GM15510 (cell line): ENCODE data around the gene NSMCE1.

Experiments used
- POLR2A ChIP-seq: IDR thresholded peaks from 3 replicates; pipeline ENCODE4 v1.6.1; 2011; ENCODE audit warnings: borderline replicate concordance; ENCODE audit not compliant: insufficient read length; ENCODE audit errors: extremely low read depth

The NSMCE1 gene

GRCh38 chr16:27268376-27269299 lies at the start of gene NSMCE1:
TSS of gene NSMCE1 (minus strand) at chr16:27268772. CDS start at chr16:27257570, 11,202 bp downstream.
- TF ChIP-seq POLR2A: peak; percentile 93

GRCh38 chr16:27317738-27318391 lies 49.3 kb upstream of the NSMCE1 start:
- TF ChIP-seq POLR2A: no peak

DNA sequence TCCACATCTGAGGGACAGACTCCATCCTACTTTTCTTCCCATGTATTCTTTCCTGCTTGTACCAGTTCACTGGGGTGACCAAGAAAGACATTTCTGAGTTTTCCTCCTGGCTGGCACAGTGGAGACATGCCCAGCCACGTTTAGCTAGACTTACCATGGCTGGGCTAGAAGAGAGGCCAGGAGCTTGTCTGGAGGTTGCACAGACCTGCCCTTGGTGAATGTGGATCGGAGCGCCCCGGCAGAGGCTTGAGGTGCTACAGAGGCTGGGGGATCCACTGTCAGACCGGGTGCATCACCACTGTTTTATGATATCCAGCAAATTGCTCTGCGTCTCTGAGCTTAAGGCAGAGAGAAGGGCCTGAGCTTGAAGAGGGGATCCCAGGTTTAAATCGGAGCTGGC lies 48.7 kb upstream of the NSMCE1 start:
- no peak for TF ChIP-seq POLR2A

DNA sequence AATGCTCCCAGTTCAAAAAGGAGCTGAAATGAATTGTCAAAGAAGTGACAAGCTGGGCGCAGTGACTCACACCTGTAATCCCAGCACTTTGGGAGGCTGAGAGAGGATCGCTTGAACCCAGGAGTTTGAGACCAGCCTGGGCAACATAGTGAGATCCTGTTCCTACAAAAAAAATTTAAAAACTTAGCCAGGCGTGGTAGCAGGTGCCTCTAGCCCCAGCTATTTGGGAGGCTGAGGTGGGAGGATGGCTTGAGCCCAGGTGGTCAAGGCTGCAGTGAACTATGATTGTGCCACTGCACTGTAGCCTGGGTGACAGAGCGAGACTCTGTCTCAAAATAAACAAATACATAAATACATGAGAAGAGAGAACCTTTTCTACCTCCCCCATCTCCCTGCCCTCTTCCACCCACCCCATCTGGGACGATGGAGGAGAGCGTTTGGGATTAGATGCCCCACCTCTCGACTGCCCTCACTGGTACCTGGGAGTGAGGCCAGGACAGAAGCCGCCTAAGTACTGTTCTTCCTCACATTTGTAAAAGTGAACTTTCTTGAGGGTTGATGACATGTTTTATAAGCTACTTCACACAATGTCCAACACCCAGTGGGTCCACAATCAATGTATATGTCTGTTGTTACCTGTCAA lies 47.6 kb upstream of the NSMCE1 start:
- no peak for TF ChIP-seq POLR2A

DNA sequence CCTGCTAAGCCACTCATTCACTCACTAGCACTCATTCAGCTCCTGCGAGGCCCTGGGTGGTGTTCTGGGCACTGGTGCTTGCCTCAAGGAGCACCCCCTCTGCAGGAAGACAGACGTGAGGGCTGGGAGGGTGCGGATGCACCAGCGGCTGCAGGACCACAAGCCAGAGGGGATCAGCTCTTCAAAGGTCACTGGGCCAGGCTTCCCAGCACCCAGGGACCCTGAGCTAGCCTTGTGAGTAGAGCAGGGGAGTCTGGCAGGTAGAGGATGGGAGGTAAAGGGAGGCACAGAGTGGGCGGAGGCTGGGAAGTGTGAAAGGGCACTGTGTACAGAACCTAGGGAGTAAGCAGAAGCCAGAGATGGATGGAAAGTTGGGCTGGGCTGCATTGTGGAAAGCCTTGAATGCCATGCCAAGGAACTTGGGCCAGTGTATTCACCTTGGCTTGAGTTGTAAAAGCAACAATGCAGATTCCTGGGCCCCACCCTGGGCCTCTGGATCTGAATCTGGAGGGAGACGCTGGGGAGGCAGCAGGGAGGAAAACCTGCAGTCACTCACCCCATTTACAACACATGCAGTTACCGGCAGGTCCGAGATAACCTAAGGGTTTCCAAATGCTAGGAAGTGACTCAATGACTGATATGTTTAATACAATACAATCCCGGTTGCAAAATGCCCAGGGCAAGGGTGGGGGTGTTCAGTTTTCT lies 46.9 kb upstream of the NSMCE1 start:
- no peak for TF ChIP-seq POLR2A

DNA sequence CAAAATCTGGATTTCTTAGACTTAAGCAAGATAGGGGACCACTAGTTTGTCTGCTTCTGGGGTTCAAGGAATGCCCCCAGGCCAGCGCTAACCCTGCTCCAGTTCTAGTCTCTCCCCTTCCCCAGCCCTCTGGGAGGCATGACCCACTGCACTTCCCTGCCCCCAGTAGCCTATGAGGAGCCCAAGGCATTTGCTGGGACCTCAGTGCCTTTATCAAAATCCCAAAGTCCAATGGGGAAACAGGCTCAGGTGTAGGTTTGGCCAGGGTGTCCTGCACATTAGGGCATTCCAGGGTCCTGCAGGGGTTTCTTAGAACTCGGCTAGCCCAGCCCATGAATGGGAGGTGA lies 46.4 kb upstream of the NSMCE1 start:
- no peak for TF ChIP-seq POLR2A

- TF ChIP-seq POLR2A: no peak
These were observed 45.7 kb upstream of the NSMCE1 start for GRCh38 chr16:27314161-27314723.

DNA sequence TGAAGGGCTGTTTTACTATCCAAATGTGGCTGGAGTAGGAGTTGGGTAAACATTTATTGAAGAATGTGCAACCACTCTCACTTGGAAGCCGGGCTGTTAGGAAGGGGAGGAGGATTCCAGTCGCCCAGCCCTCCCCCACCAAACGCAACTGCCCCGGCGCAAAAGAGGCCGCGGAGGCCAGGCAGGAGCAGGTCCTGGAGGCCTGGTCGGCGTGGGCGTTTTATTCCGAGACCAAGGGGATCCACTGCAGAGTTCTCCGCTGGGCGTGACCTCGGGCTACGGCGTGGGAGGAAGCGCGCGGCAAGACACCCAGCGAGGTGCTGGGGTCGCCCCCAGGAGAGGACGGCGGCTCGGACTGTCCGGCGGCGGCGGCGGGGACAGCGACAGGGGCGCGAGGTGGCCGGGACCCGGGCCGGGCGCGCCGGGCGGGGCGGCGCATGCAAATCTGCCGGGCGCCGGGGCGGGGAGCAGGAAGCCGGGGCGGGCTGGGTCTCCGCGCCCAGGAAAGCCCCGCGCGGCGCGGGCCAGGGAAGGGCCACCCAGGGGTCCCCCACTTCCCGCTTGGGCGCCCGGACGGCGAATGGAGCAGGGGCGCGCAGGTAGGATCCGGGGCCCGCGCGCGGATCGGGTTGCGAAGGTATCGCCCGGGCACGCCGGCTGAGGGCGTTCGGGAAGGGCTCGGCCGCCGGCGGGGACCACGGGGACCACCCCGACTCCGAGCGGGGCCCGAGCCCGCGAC lies 45.0 kb upstream of the NSMCE1 start, which contains the start of gene IL4R:
Gene IL4R (plus strand): TSS at position 553 of the 739 bp plus-strand sequence. CDS start 26,230 bp downstream, outside the sequence.
- TF ChIP-seq POLR2A: peak; percentile 74

GRCh38 chr16:27312580-27313421 lies 44.2 kb upstream of the NSMCE1 start:
- no peak for TF ChIP-seq POLR2A

GRCh38 chr16:27311897-27312303 lies 43.3 kb upstream of the NSMCE1 start:
- TF ChIP-seq POLR2A: no peak

DNA sequence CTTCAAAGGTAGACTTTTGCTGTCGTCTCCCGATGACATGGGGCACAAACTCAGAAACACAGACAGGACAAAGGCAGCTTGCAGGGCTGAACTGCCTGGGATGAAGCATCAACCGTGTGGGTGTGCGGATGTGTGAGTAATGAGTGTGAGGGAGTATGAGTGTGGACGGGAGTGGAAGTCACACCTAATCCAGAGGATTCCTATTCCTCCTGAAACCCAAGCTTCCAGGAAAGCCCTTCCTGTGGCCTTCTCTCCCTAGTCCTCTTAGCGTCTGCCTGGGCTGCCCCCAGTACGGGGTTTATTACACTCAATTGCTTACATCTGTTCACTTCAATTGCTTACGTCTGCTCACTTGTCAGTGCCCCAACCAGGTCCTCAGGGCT lies 42.9 kb upstream of the NSMCE1 start:
- TF ChIP-seq POLR2A: no peak

GRCh38 chr16:27310576-27311447 lies 42.2 kb upstream of the NSMCE1 start:
- TF ChIP-seq POLR2A: no peak
